GM12878 (cell line): Measurements from ENCODE around the gene PRKN.

ENCODE experiments used
- CEBPB ChIP-seq, 2 experiments: fragments of 150-350 bp in 1 of 2; IDR thresholded peaks; 2 replicates each; pipeline ENCODE4 v1.6.1; 2012 to 2014; ENCODE audit warnings: low read depth in 2 of 2, low read length in 2 of 2, borderline replicate concordance in 1 of 2, inconsistent platforms in 1 of 2
- CTCF ChIP-seq, 3 experiments: IDR thresholded peaks in 2 of 3; conservative IDR thresholded peaks in 1 of 3; 2 replicates each; pipeline ENCODE4 v1.5.1; 2011; ENCODE audit warnings: low read depth in 3 of 3, low read length in 3 of 3, mild to moderate bottlenecking in 3 of 3, control low read depth in 2 of 3, moderate library complexity in 2 of 3, inconsistent platforms in 1 of 3, mixed read lengths in 1 of 3; ENCODE audit not compliant: control insufficient read depth in 2 of 3, insufficient read depth in 1 of 3; ENCODE audit errors: extremely low read depth in 1 of 3
- EGR1 ChIP-seq, 2 experiments: IDR thresholded peaks; 1 replicate in 1 of 2; 2 replicates in 1 of 2; pipeline ENCODE4 v1.6.1; 2011 to 2012; ENCODE audit warnings: low read depth in 2 of 2, low read length in 2 of 2, borderline replicate concordance in 1 of 2, mild to moderate bottlenecking in 1 of 2, moderate library complexity in 1 of 2
- EP300 ChIP-seq, 2 experiments: fragments of 150-350 bp in 1 of 2; IDR thresholded peaks; 2 replicates each; pipeline ENCODE4 v1.6.1; 2011 to 2012; ENCODE audit warnings: low read depth in 2 of 2, low read length in 2 of 2, borderline replicate concordance in 1 of 2, improper control_type of control experiment in 1 of 2, inconsistent platforms in 1 of 2; ENCODE audit not compliant: control insufficient read depth in 1 of 2
- GABPA ChIP-seq: IDR thresholded peaks from 2 replicates; pipeline ENCODE4 v1.6.1; 2014; ENCODE audit warnings: antibody characterized with exemption, low read depth, mild to moderate bottlenecking, inconsistent platforms
- IKZF2 ChIP-seq, 2 experiments: fragments of 450-650 bp; IDR thresholded peaks; 2 replicates each; pipeline ENCODE4 v1.6.1; 2017; ENCODE audit warnings: mild to moderate bottlenecking in 2 of 2, moderate library complexity in 2 of 2
- POLR2A ChIP-seq: IDR thresholded peaks from 2 replicates; pipeline ENCODE4 v1.6.1; 2011; ENCODE audit warnings: low read depth, mild to moderate bottlenecking, low read length
- SP1 ChIP-seq: IDR thresholded peaks from one replicate; pipeline ENCODE4 v1.6.1; 2011; ENCODE audit warnings: low read depth, low read length
- TAF1 ChIP-seq: IDR thresholded peaks from 2 replicates; pipeline ENCODE4 v1.6.1; 2011; ENCODE audit warnings: mild to moderate bottlenecking, low read depth, low read length, borderline replicate concordance
- TARDBP ChIP-seq: IDR thresholded peaks from 2 replicates; pipeline ENCODE4 v1.6.1; 2016; ENCODE audit warnings: borderline replicate concordance
- TCF12 ChIP-seq: IDR thresholded peaks from 2 replicates; pipeline ENCODE4 v1.6.1; 2011; ENCODE audit warnings: low read depth, mild to moderate bottlenecking, low read length
- TF ChIP-seq, protein P1 (sequence below): fragments of 450-650 bp; IDR thresholded peaks from 2 replicates; pipeline ENCODE4 v1.6.1; 2014; ENCODE audit warnings: mild to moderate bottlenecking

DNA sequence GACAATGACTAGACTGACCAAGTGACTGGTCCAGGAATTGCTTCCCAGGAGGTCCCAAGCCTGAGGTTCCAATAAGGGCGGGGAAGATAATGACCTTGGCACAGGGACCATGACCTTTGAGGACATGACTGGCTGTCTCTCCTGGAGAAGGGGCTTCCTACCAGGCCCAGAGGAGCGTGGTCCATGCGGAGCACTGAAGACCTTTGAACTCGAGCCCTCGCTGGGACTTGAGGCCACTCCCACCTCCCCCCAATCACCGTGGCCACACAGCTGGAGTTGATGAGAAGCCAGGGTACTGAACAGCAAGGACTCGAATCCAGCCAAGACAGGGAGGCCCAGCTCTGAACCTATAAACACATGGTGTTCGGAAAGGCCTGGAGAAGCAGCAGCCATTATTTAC is 677.0 kb downstream of the PRKN start:
- no peak for TF ChIP-seq CTCF (IDR thresholded peaks at IDR 0.05 in 2 of 3, conservative IDR thresholded peaks at IDR 0.05 in 1 of 3; ENCODE audit: control insufficient read depth in 2 of 3, extremely low read depth in 1 of 3, insufficient read depth in 1 of 3, low read depth in 3 of 3, low read length in 3 of 3)
- no peak for TF ChIP-seq SP1
- no peak for TF ChIP-seq EP300 (IDR thresholded peaks at IDR 0.05; ENCODE audit: borderline replicate concordance in 1 of 2, control insufficient read depth in 1 of 2, low read depth in 2 of 2, low read length in 2 of 2)
- TF ChIP-seq CEBPB (IDR thresholded peaks at IDR 0.05; ENCODE audit: borderline replicate concordance in 1 of 2, low read depth in 2 of 2, low read length in 2 of 2): no peak
- no peak for TF ChIP-seq IKZF2 (IDR thresholded peaks at IDR 0.05)
- TF ChIP-seq TARDBP: no peak
- TF ChIP-seq TCF12: no peak
- TF ChIP-seq EGR1 (IDR thresholded peaks at IDR 0.05; ENCODE audit: borderline replicate concordance in 1 of 2, low read depth in 2 of 2, low read length in 2 of 2): no peak
- TF ChIP-seq, protein P1, sequence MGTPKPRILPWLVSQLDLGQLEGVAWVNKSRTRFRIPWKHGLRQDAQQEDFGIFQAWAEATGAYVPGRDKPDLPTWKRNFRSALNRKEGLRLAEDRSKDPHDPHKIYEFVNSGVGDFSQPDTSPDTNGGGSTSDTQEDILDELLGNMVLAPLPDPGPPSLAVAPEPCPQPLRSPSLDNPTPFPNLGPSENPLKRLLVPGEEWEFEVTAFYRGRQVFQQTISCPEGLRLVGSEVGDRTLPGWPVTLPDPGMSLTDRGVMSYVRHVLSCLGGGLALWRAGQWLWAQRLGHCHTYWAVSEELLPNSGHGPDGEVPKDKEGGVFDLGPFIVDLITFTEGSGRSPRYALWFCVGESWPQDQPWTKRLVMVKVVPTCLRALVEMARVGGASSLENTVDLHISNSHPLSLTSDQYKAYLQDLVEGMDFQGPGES: no peak
- no peak for TF ChIP-seq TAF1
- no peak for TF ChIP-seq POLR2A
- TF ChIP-seq GABPA: no peak
